COLO829 (cell line): Measurements from ENCODE around the gene MYL1.

ENCODE experiments used
- DNase-seq: peaks from one replicate; pipeline ENCODE4 v3.0.0; 2012; ENCODE audit warnings: low spot score

The MYL1 gene

GRCh38 chr2:210315015-210315788 is at the start of gene MYL1:
MYL1 (minus strand) TSS chr2:210315174; CDS start chr2:210315042, 132 bp downstream.
- DNase-seq = no peak

- no peak for DNase-seq
These were observed 48.9 kb upstream of the MYL1 start for GRCh38 chr2:210363876-210364275.

GRCh38 chr2:210363261-210363660 is 48.3 kb upstream of the MYL1 start:
- no peak for DNase-seq

GRCh38 chr2:210360412-210360811 is 45.4 kb upstream of the MYL1 start:
- DNase-seq = no peak

GRCh38 chr2:210356944-210357343 is 42.0 kb upstream of the MYL1 start:
- DNase-seq = no peak

GRCh38 chr2:210337159-210337558 is 22.2 kb upstream of the MYL1 start:
- no peak for DNase-seq

GRCh38 chr2:210324906-210325305 is 9.9 kb upstream of the MYL1 start:
- DNase-seq = no peak

GRCh38 chr2:210324458-210324857 is 9.5 kb upstream of the MYL1 start:
- DNase-seq = no peak

- DNase-seq = no peak
These were observed 8.0 kb upstream of the MYL1 start for GRCh38 chr2:210323003-210323402.

- DNase-seq = no peak
These were observed 3.9 kb upstream of the MYL1 start for GRCh38 chr2:210318891-210319290.

GRCh38 chr2:210318486-210318885 is 3.5 kb upstream of the MYL1 start:
- no peak for DNase-seq

- DNase-seq = no peak
These were observed 4.4 kb downstream of the MYL1 start for GRCh38 chr2:210310550-210310949.

- no peak for DNase-seq
These were observed 5.3 kb downstream of the MYL1 start for GRCh38 chr2:210309548-210310233.

- DNase-seq = no peak
These were observed 11.5 kb downstream of the MYL1 start for GRCh38 chr2:210303498-210303897.

- DNase-seq = no peak
These were observed 12.6 kb downstream of the MYL1 start for GRCh38 chr2:210302326-210302725.

- no peak for DNase-seq
These were observed 15.1 kb downstream of the MYL1 start for GRCh38 chr2:210299866-210300373.

GRCh38 chr2:210288408-210288807 is 26.6 kb downstream of the MYL1 start:
- DNase-seq = no peak

- DNase-seq = no peak
These were observed 27.7 kb downstream of the MYL1 start for GRCh38 chr2:210287301-210287700.

GRCh38 chr2:210286123-210286680 is 28.8 kb downstream of the MYL1 start:
- DNase-seq = no peak

GRCh38 chr2:210277133-210277532 is 37.8 kb downstream of the MYL1 start:
- no peak for DNase-seq

- DNase-seq = no peak
These were observed 43.7 kb downstream of the MYL1 start for GRCh38 chr2:210271300-210271699.

- DNase-seq = no peak
These were observed 45.8 kb downstream of the MYL1 start for GRCh38 chr2:210269148-210269547.

- DNase-seq = no peak
These were observed 46.7 kb downstream of the MYL1 start for GRCh38 chr2:210268281-210268680.
